K562 (cell line): Measurements from ENCODE around the gene ZNF624. TPM values are rescaled to one million over a fixed set of nuclear protein-coding genes. Genes with fewer than 3 reads are reported as not detected.
A peak's percentile ranks its signal among the peaks of the same experiment; 100 is the strongest.

ENCODE experiments used
- E2F1 ChIP-seq: sonication (generic); formaldehyde crosslinking; IDR thresholded peaks from 2 replicates; pipeline ENCODE4 v1.8.1; 2023; ENCODE audit warnings: mild to moderate bottlenecking, missing genetic modification reagents, moderate library complexity
- EGR1 ChIP-seq: fragments of 450-650 bp; conservative IDR thresholded peaks from 2 replicates; pipeline ENCODE4 v1.6.1; 2017; ENCODE audit warnings: mild to moderate bottlenecking
- FOXM1 ChIP-seq, 2 experiments: fragments of 450-650 bp in 1 of 2; sonication (generic) in 1 of 2; formaldehyde crosslinking in 1 of 2; IDR thresholded peaks; 2 replicates each; pipeline versions ENCODE4 v1.6.1 to v1.9.0; 2017 to 2022; ENCODE audit warnings: low read depth in 2 of 2, mild to moderate bottlenecking in 2 of 2, missing genetic modification reagents in 1 of 2, moderate library complexity in 1 of 2
- KAT2B ChIP-seq: IDR thresholded peaks from one replicate; pipeline ENCODE4 v1.6.1; 2012; ENCODE audit warnings: low read depth, mild to moderate bottlenecking, control low read depth, inconsistent platforms, low read length, moderate library complexity
- MTA1 ChIP-seq: fragments of 450-650 bp; IDR thresholded peaks from 2 replicates; pipeline ENCODE4 v1.6.1; 2017; ENCODE audit warnings: borderline replicate concordance
- NRF1 ChIP-seq, 2 experiments: fragments of 450-650 bp; IDR thresholded peaks in 1 of 2; conservative IDR thresholded peaks in 1 of 2; 2 replicates each; pipeline ENCODE4 v1.6.1; 2014; ENCODE audit warnings: mild to moderate bottlenecking in 2 of 2
- SRF ChIP-seq, 2 experiments: fragments of 250-450, 450-650 bp in 1 of 2; sonication (Bioruptor Pico) in 1 of 2; sonication (generic) in 1 of 2; formaldehyde crosslinking; IDR thresholded peaks; 2 replicates each; pipeline versions ENCODE4 v1.5.0 to v1.5.1; 2020 to 2022; ENCODE audit warnings: mild to moderate bottlenecking in 1 of 2, missing genetic modification reagents in 1 of 2
- ZNF134 ChIP-seq: fragments of 250-450 bp; sonication (Bioruptor Pico); conservative IDR thresholded peaks from 2 replicates; pipeline ENCODE4 v1.4.0; 2020
- polyA plus RNA-seq, 8 experiments: library from polyadenylated mRNA; depleted of rRNA in 4 of 8; stranded (reverse) in 5 of 8; unstranded in 3 of 8; fragments of >200 nt; fragmentation: Nextera tagmentation in 2 of 8; fragmentation: Illumina TruSeq in 1 of 8; extraction: Ambion mirVana in 2 of 8; extraction: Trizol in 1 of 8; gene quantifications; 2 replicates each; pipeline versions ENCODE4 v1.2.1 to v1.2.3, GENCODE V29; 2011 to 2014; ENCODE audit warnings: inconsistent platforms in 1 of 8, missing spikeins in 1 of 8
- total RNA-seq, 7 experiments: library from RNA; depleted of rRNA in 6 of 7; stranded (reverse); fragments of >200 nt in 6 of 7; fragmentation: Illumina TruSeq in 2 of 7; extraction: Trizol in 2 of 7; gene quantifications; 2 replicates each; pipeline versions ENCODE4 v1.2.1 to v1.2.3, GENCODE V29; 2011 to 2021; ENCODE audit warnings: low replicate concordance in 1 of 7
- TF ChIP-seq, protein P1 (sequence below): sonication (generic); formaldehyde crosslinking; IDR thresholded peaks from 2 replicates; pipeline ENCODE4 v1.8.0; 2022; ENCODE audit warnings: missing genetic modification reagents, mild to moderate bottlenecking, moderate library complexity, borderline replicate concordance
- TF ChIP-seq, protein P2 (sequence below): fragments of 450-650 bp; formaldehyde crosslinking; IDR thresholded peaks from 2 replicates; pipeline ENCODE4 v1.4.0; 2020; ENCODE audit warnings: mild to moderate bottlenecking, moderate library complexity
- TF ChIP-seq, protein P3 (sequence below): sonication (generic); formaldehyde crosslinking; IDR thresholded peaks from 2 replicates; pipeline ENCODE4 v1.8.0; 2023; ENCODE audit warnings: mild to moderate bottlenecking, missing genetic modification reagents

The ZNF624 gene
- total and polyA plus RNA-seq, 9 of the 15 experiments (the other 6 are each of a cell fraction or from before 2014, with no cell fraction given): 0.34 to 2.1 (median 1.1) TPM

DNA sequence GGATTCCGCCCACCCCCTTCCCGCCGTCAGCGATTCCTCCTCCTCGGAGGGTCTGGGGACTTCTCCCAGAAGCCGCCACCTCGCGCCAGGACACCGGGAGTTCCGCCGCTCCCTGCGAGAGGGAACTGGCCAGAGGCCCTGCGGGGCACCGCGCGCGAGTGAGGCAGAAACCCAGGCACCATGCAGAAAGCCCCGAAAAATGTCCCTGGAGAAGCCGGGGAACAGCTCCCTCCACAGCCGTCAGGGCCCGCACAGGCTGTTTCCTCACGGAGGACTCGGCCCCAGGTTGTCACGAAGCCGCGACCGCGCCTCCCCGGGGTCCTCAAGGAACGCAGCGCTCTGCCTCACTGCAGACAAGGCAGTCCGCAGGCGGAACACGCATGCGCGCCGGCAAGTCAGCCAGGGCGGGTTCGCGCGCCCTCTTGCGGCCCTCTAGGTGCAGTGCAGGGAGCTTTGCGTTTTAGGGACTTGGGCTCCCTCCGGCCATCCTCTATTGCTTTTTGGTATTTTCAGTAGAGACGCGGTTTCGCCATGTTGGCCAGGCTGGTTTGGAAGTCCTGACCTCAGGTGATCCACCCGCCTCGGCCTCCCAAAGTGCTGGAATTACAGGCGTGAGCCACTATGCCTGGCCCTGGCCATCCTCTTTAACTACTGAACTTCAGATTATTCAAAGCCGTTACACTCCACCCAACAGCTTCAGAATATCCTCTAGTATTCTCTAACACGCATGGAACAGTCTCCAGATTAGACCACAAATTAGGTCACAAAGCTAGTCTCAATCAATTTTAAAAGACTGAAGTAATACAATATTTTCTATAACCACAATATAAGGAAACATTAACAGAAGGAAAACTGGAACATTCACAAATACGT lies 64.3 kb downstream of the ZNF624 start (continued):
- TF ChIP-seq, protein P1, sequence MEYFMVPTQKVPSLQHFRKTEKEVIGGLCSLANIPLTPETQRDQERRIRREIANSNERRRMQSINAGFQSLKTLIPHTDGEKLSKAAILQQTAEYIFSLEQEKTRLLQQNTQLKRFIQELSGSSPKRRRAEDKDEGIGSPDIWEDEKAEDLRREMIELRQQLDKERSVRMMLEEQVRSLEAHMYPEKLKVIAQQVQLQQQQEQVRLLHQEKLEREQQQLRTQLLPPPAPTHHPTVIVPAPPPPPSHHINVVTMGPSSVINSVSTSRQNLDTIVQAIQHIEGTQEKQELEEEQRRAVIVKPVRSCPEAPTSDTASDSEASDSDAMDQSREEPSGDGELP (CRISPR knock-in tag): peak; percentile 39; the same call in 1 of the 2 replicates
- TF ChIP-seq ZNF134 (CRISPR knock-in tag): no peak
- TF ChIP-seq KAT2B: no peak
- TF ChIP-seq MTA1: no peak
- TF ChIP-seq, protein P2, sequence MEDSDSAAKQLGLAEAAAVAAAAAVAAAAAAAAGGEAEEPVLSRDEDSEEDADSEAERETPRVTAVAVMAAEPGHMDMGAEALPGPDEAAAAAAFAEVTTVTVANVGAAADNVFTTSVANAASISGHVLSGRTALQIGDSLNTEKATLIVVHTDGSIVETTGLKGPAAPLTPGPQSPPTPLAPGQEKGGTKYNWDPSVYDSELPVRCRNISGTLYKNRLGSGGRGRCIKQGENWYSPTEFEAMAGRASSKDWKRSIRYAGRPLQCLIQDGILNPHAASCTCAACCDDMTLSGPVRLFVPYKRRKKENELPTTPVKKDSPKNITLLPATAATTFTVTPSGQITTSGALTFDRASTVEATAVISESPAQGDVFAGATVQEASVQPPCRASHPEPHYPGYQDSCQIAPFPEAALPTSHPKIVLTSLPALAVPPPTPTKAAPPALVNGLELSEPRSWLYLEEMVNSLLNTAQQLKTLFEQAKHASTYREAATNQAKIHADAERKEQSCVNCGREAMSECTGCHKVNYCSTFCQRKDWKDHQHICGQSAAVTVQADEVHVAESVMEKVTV (CRISPR knock-in tag): no peak
- no peak for TF ChIP-seq E2F1 (CRISPR knock-in tag)
- TF ChIP-seq SRF (CRISPR knock-in tag; IDR thresholded peaks at IDR 0.05): no peak
- no peak for TF ChIP-seq EGR1
- peak; percentile 89 to 91 for TF ChIP-seq NRF1 (conservative IDR thresholded peaks at IDR 0.05 in 1 of 2, IDR thresholded peaks at IDR 0.05 in 1 of 2)
- TF ChIP-seq, protein P3, sequence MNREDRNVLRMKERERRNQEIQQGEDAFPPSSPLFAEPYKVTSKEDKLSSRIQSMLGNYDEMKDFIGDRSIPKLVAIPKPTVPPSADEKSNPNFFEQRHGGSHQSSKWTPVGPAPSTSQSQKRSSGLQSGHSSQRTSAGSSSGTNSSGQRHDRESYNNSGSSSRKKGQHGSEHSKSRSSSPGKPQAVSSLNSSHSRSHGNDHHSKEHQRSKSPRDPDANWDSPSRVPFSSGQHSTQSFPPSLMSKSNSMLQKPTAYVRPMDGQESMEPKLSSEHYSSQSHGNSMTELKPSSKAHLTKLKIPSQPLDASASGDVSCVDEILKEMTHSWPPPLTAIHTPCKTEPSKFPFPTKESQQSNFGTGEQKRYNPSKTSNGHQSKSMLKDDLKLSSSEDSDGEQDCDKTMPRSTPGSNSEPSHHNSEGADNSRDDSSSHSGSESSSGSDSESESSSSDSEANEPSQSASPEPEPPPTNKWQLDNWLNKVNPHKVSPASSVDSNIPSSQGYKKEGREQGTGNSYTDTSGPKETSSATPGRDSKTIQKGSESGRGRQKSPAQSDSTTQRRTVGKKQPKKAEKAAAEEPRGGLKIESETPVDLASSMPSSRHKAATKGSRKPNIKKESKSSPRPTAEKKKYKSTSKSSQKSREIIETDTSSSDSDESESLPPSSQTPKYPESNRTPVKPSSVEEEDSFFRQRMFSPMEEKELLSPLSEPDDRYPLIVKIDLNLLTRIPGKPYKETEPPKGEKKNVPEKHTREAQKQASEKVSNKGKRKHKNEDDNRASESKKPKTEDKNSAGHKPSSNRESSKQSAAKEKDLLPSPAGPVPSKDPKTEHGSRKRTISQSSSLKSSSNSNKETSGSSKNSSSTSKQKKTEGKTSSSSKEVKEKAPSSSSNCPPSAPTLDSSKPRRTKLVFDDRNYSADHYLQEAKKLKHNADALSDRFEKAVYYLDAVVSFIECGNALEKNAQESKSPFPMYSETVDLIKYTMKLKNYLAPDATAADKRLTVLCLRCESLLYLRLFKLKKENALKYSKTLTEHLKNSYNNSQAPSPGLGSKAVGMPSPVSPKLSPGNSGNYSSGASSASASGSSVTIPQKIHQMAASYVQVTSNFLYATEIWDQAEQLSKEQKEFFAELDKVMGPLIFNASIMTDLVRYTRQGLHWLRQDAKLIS: no peak
- no peak for TF ChIP-seq FOXM1 (IDR thresholded peaks at IDR 0.05; ENCODE audit: low read depth)
- no peak for TF ChIP-seq FOXM1 (CRISPR knock-in tag; IDR thresholded peaks at IDR 0.05; ENCODE audit: low read depth)
